Liver (tissue), 9 donors: Measurements from ENCODE around the gene MTHFD1L. TPM values are rescaled to one million over a fixed set of nuclear protein-coding genes. Genes with fewer than 3 reads are reported as not detected.

Experiments used
- DNase-seq: peaks from one replicate; pipeline ENCODE4 v3.0.0-alpha.2; 2017; ENCODE audit warnings: low spot score
- H3K27ac ChIP-seq, 2 donors: one replicate each; pipeline ENCODE4 v1.7.0; 2013; ENCODE audit warnings: inconsistent platforms in 2 of 2, low read length in 2 of 2, control low read depth in 1 of 2, low read depth in 1 of 2, mild to moderate bottlenecking in 1 of 2
- H3K27me3 ChIP-seq, 4 donors: one replicate each; pipeline versions ENCODE4 v1.6.1 to v1.7.0; 2013; ENCODE audit warnings: low read length in 3 of 4, inconsistent platforms in 1 of 4, mild to moderate bottlenecking in 1 of 4, moderate library complexity in 1 of 4; ENCODE audit not compliant: control insufficient read depth in 4 of 4, insufficient read depth in 4 of 4
- H3K36me3 ChIP-seq, 4 donors: one replicate each; pipeline versions ENCODE4 v1.6.1 to v1.7.0; 2013; ENCODE audit warnings: low read length in 3 of 4, mild to moderate bottlenecking in 3 of 4, low read depth in 1 of 4, moderate library complexity in 1 of 4; ENCODE audit not compliant: control insufficient read depth in 4 of 4, insufficient read depth in 3 of 4
- H3K4me1 ChIP-seq, 4 donors: one replicate each; pipeline versions ENCODE4 v1.6.1 to v1.7.0; 2013; ENCODE audit warnings: low read length in 3 of 4, mild to moderate bottlenecking in 3 of 4, moderate library complexity in 1 of 4; ENCODE audit not compliant: control insufficient read depth in 4 of 4, insufficient read depth in 4 of 4
- H3K4me3 ChIP-seq, 3 donors: one replicate each; pipeline versions ENCODE4 v1.6.1 to v1.7.0; 2013; ENCODE audit warnings: low read length in 3 of 3, control low read depth in 1 of 3, low read depth in 1 of 3, mild to moderate bottlenecking in 1 of 3
- H3K9ac ChIP-seq, 2 donors: one replicate each; pipeline ENCODE4 v1.7.0; 2013; ENCODE audit warnings: low read length in 2 of 2, mild to moderate bottlenecking in 2 of 2, moderate library complexity in 2 of 2, control low read depth in 1 of 2, low read depth in 1 of 2
- H3K9me3 ChIP-seq, 4 donors: one replicate each; pipeline versions ENCODE4 v1.6.1 to v1.7.0; 2013; ENCODE audit warnings: low read length in 3 of 4; ENCODE audit not compliant: control insufficient read depth in 4 of 4
- ATF3 ChIP-seq: IDR thresholded peaks from 2 replicates; pipeline ENCODE4 v1.6.1; 2016; ENCODE audit warnings: antibody characterized with exemption
- CTCF ChIP-seq: fragments of 150-350 bp; IDR thresholded peaks from 2 replicates; pipeline ENCODE4 v1.5.1; 2017; ENCODE audit warnings: improper control_type of control experiment, low read depth, low read length; ENCODE audit not compliant: missing input control
- EGR1 ChIP-seq, 2 donors: IDR thresholded peaks; 2 replicates each; pipeline ENCODE4 v1.6.1; 2016 to 2018; ENCODE audit warnings: antibody characterized with exemption in 2 of 2, low read depth in 2 of 2
- FOXA1 ChIP-seq: IDR thresholded peaks from 2 replicates; pipeline ENCODE4 v1.6.1; 2016; ENCODE audit warnings: antibody characterized with exemption
- FOXA2 ChIP-seq: IDR thresholded peaks from 2 replicates; pipeline ENCODE4 v1.6.1; 2016; ENCODE audit warnings: antibody characterized with exemption
- GABPA ChIP-seq, 2 donors: IDR thresholded peaks in 1 of 2; conservative IDR thresholded peaks in 1 of 2; 2 replicates each; pipeline ENCODE4 v1.6.1; 2016; ENCODE audit warnings: antibody characterized with exemption in 2 of 2, mild to moderate bottlenecking in 1 of 2, moderate library complexity in 1 of 2
- HNF4A ChIP-seq, 2 donors: conservative IDR thresholded peaks; 2 replicates each; pipeline ENCODE4 v1.6.1; 2016; ENCODE audit warnings: antibody characterized with exemption in 2 of 2, mild to moderate bottlenecking in 2 of 2
- HNF4G ChIP-seq: IDR thresholded peaks from 2 replicates; pipeline ENCODE4 v1.6.1; 2016; ENCODE audit warnings: antibody characterized with exemption
- JUND ChIP-seq, 2 donors: IDR thresholded peaks; 2 replicates each; pipeline ENCODE4 v1.6.1; 2016; ENCODE audit warnings: antibody characterized with exemption in 2 of 2
- MAX ChIP-seq: IDR thresholded peaks from 2 replicates; pipeline ENCODE4 v1.6.1; 2016; ENCODE audit warnings: antibody characterized with exemption
- NR2F2 ChIP-seq: IDR thresholded peaks from 2 replicates; pipeline ENCODE4 v1.6.1; 2016; ENCODE audit warnings: antibody characterized with exemption
- RAD21 ChIP-seq, 2 donors: IDR thresholded peaks; 2 replicates each; pipeline ENCODE4 v1.6.1; 2016; ENCODE audit warnings: antibody characterized with exemption in 2 of 2, mild to moderate bottlenecking in 2 of 2
- RXRA ChIP-seq, 2 donors: IDR thresholded peaks; 2 replicates each; pipeline ENCODE4 v1.6.1; 2017 to 2018; ENCODE audit warnings: antibody characterized with exemption in 2 of 2, mild to moderate bottlenecking in 1 of 2
- SP1 ChIP-seq: IDR thresholded peaks from 2 replicates; pipeline ENCODE4 v1.6.1; 2018; ENCODE audit warnings: antibody characterized with exemption, mild to moderate bottlenecking
- TAF1 ChIP-seq: conservative IDR thresholded peaks from 2 replicates; pipeline ENCODE4 v1.6.1; 2016; ENCODE audit warnings: antibody characterized with exemption, mild to moderate bottlenecking
- YY1 ChIP-seq: IDR thresholded peaks from 2 replicates; pipeline ENCODE4 v1.6.1; 2016; ENCODE audit warnings: antibody characterized with exemption, mild to moderate bottlenecking
- ZBTB33 ChIP-seq: IDR thresholded peaks from 2 replicates; pipeline ENCODE4 v1.6.1; 2016; ENCODE audit warnings: antibody characterized with exemption
- whole genome bisulfite sequencing: extraction: QIAGEN DNeasy Blood & Tissue Kit; methylation state at CpG from one replicate; pipeline ENCODE4 v1.1.7; 2013; 5-methylcytosine and 5-hydroxymethylcytosine counted together
- polyA plus RNA-seq, 2 donors: library from polyadenylated mRNA; stranded (reverse) in 1 of 2; unstranded in 1 of 2; fragments of 200-250 nt in 1 of 2; fragments of >200 nt in 1 of 2; fragmentation: Nextera tagmentation in 1 of 2; extraction: Ambion mirVana in 1 of 2; gene quantifications; one replicate each; pipeline versions ENCODE4 v1.2.1 to v1.2.3, GENCODE V29; 2013 to 2015
- total RNA-seq, 2 donors: library from RNA; depleted of rRNA; stranded (reverse); fragments of >200 nt; gene quantifications; one replicate each; pipeline ENCODE4 v1.2.3, GENCODE V29; 2014
- TF ChIP-seq, protein P1 (sequence below): IDR thresholded peaks from 2 replicates; pipeline ENCODE4 v1.6.1; 2016; ENCODE audit warnings: antibody characterized with exemption, mild to moderate bottlenecking
- donor health status: healthy.
- donor health status: healthy.
- donor health status: healthy.
- donor health status: healthy.
- donor health status: healthy.

The MTHFD1L gene
- total and polyA plus RNA-seq, 4 donors = 2.0 to 7.7 (median 2.8) TPM

DNA sequence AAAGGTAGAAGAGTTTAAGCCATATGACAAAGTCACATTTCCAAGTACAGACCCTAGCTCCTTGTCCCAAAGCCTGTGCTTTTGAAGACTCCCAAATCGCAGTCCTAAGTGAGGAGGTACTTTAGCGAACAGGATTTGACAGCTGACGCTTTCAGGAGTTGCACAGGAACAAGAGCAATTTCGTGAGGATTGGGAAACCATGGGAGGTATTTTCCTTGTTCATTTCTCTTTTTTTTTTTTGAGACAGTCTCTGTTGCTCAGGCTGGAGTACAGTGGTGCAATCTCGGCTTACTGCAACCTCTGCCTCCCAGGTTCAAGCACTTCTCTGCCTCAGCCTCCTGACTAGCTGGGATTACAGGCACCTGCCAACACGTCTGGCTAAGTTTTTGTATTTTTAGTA lies 150.6 kb downstream of the MTHFD1L start:
- Histone ChIP-seq H3K27me3 (no peaks in the 10 kb centered on the region), H3K36me3 (no peaks in the 10 kb centered on the region), H3K4me1 (peaks cover 0 to 4% (median 3%) of the 10 kb centered on the region in 4 donors), H3K9ac (no peak overlapping the region), H3K4me3 (no peak overlapping the region), H3K9me3 (no peaks in the 10 kb centered on the region), H3K27ac (no peak overlapping the region)
- no peak for DNase-seq
- TF ChIP-seq, protein P1, sequence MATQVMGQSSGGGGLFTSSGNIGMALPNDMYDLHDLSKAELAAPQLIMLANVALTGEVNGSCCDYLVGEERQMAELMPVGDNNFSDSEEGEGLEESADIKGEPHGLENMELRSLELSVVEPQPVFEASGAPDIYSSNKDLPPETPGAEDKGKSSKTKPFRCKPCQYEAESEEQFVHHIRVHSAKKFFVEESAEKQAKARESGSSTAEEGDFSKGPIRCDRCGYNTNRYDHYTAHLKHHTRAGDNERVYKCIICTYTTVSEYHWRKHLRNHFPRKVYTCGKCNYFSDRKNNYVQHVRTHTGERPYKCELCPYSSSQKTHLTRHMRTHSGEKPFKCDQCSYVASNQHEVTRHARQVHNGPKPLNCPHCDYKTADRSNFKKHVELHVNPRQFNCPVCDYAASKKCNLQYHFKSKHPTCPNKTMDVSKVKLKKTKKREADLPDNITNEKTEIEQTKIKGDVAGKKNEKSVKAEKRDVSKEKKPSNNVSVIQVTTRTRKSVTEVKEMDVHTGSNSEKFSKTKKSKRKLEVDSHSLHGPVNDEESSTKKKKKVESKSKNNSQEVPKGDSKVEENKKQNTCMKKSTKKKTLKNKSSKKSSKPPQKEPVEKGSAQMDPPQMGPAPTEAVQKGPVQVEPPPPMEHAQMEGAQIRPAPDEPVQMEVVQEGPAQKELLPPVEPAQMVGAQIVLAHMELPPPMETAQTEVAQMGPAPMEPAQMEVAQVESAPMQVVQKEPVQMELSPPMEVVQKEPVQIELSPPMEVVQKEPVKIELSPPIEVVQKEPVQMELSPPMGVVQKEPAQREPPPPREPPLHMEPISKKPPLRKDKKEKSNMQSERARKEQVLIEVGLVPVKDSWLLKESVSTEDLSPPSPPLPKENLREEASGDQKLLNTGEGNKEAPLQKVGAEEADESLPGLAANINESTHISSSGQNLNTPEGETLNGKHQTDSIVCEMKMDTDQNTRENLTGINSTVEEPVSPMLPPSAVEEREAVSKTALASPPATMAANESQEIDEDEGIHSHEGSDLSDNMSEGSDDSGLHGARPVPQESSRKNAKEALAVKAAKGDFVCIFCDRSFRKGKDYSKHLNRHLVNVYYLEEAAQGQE = no peak
- no peak for TF ChIP-seq HNF4A (conservative IDR thresholded peaks at IDR 0.05)
- TF ChIP-seq ATF3 = no peak
- no peak for TF ChIP-seq FOXA2
- no peak for TF ChIP-seq MAX
- no peak for TF ChIP-seq FOXA1
- no peak for TF ChIP-seq JUND (IDR thresholded peaks at IDR 0.05)
- TF ChIP-seq RAD21 (IDR thresholded peaks at IDR 0.05) = no peak
- TF ChIP-seq HNF4G = no peak
- TF ChIP-seq YY1 = no peak
- no peak for TF ChIP-seq GABPA (IDR thresholded peaks at IDR 0.05 in 1 of 2, conservative IDR thresholded peaks at IDR 0.05 in 1 of 2)
- no peak for TF ChIP-seq EGR1 (IDR thresholded peaks at IDR 0.05; ENCODE audit: low read depth in 2 of 2)
- no peak for TF ChIP-seq SP1
- TF ChIP-seq NR2F2 = no peak
- no peak for TF ChIP-seq CTCF
- no peak for TF ChIP-seq RXRA (IDR thresholded peaks at IDR 0.05)
- TF ChIP-seq ZBTB33 = no peak
- TF ChIP-seq TAF1 = no peak
- WGBS = 89% methylated on average over 6 of the region's 6 CpGs
